H1 (cell line): Measurements from ENCODE around the gene PPP1CA.
"Not testable (repeated sequence)": the region's sequence is repeated elsewhere in the genome, so short reads cannot be mapped to it uniquely, and the experiment has no call there.

ENCODE experiments used
- CEBPB ChIP-seq: IDR thresholded peaks from 2 replicates; pipeline ENCODE4 v1.6.1; 2012; ENCODE audit warnings: low read depth, low read length
- EP300 ChIP-seq, 2 experiments: IDR thresholded peaks; 1 replicate in 1 of 2; 2 replicates in 1 of 2; pipeline ENCODE4 v1.6.1; 2011 to 2012; ENCODE audit warnings: low read depth in 2 of 2, low read length in 2 of 2, mild to moderate bottlenecking in 2 of 2, borderline replicate concordance in 1 of 2, inconsistent platforms in 1 of 2, moderate library complexity in 1 of 2
- EZH2 ChIP-seq: fragments of 200-600 bp; sonication (generic); IDR thresholded peaks from 2 replicates; pipeline ENCODE4 v1.7.1; 2012; ENCODE audit warnings: low read depth, mild to moderate bottlenecking, moderate library complexity, low read length, inconsistent platforms; ENCODE audit not compliant: severe bottlenecking
- HDAC2 ChIP-seq, 2 experiments: fragments of 300-600 bp in 1 of 2; sonication (generic) in 1 of 2; IDR thresholded peaks; 2 replicates each; pipeline ENCODE4 v1.6.1; 2011 to 2012; ENCODE audit warnings: low read depth in 2 of 2, low read length in 2 of 2, mild to moderate bottlenecking in 2 of 2, moderate library complexity in 2 of 2, borderline replicate concordance in 1 of 2, inconsistent platforms in 1 of 2
- KDM4A ChIP-seq: IDR thresholded peaks from one replicate; pipeline ENCODE4 v1.7.1; 2012; ENCODE audit warnings: low read depth, mild to moderate bottlenecking, moderate library complexity, low read length, inconsistent platforms; ENCODE audit not compliant: severe bottlenecking
- POLR2A ChIP-seq, 2 experiments: IDR thresholded peaks; 1 replicate in 1 of 2; 2 replicates in 1 of 2; pipeline ENCODE4 v1.6.1; 2011; ENCODE audit warnings: low read depth in 2 of 2, low read length in 2 of 2, mild to moderate bottlenecking in 2 of 2; ENCODE audit errors: control extremely low read depth in 1 of 2
- RBBP5 ChIP-seq: IDR thresholded peaks from 2 replicates; pipeline ENCODE4 v1.7.1; 2012; ENCODE audit warnings: low read depth, mild to moderate bottlenecking, inconsistent platforms, low read length, moderate library complexity, borderline replicate concordance
- RXRA ChIP-seq: IDR thresholded peaks from 2 replicates; pipeline ENCODE4 v1.6.1; 2011; ENCODE audit warnings: low read depth, mild to moderate bottlenecking, low read length, moderate library complexity; ENCODE audit not compliant: insufficient read depth
- TAF1 ChIP-seq: IDR thresholded peaks from 2 replicates; pipeline ENCODE4 v1.6.1; 2011; ENCODE audit warnings: mild to moderate bottlenecking, low read depth, low read length
- TAF7 ChIP-seq: optimal IDR thresholded peaks from 2 replicates; pipeline ENCODE3; 2011; ENCODE audit warnings: low read depth, mild to moderate bottlenecking, inconsistent platforms, low read length, moderate library complexity, borderline replicate concordance
- TEAD4 ChIP-seq: IDR thresholded peaks from 2 replicates; pipeline ENCODE4 v1.6.1; 2012; ENCODE audit warnings: low read depth, low read length, inconsistent platforms, mixed read lengths
- YY1 ChIP-seq: IDR thresholded peaks from 2 replicates; pipeline ENCODE4 v1.6.1; 2011; ENCODE audit warnings: low read depth, mild to moderate bottlenecking, low read length
- TF ChIP-seq, protein P1 (sequence below), 3 experiments: IDR thresholded peaks; 1 replicate in 2 of 3; 2 replicates in 1 of 3; pipeline versions ENCODE4 v1.5.1 to v1.6.1; 2011; ENCODE audit warnings: low read length in 3 of 3, mild to moderate bottlenecking in 3 of 3, inconsistent platforms in 2 of 3, low read depth in 1 of 3, moderate library complexity in 1 of 3; ENCODE audit not compliant: insufficient read depth in 1 of 3; ENCODE audit errors: control extremely low read depth in 1 of 3

DNA sequence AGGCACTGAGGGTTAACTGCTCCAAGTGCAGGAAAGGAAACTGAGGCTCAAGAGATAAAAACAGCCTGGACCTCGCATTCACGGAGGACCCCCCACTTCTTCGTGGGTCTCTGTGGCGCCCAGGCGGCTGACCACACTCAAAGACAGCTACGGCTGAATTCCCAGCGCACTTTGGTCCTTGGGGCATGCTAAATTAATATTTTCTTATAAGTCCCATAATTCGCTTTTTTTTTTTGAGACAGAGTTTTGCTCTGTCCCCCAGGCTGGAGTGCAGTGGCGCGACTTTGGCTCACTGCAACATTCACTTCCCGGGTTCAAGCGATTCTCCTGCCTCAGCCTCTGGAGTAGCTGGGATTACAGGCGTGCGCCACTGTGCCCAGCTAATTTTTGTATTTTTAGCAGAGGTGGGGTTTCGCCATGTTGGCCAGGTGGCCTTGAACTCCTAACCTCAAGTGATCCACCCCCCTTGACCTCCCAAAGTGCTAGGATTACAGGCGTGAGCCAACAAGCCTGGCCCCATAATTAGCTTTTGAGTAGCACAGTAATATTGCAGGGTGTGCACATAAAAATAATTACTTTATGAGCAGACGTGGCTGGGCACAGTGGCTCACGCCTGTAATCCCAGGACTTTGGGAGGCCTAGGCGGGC is 658 bp upstream of the PPP1CA start:
- TF ChIP-seq YY1; KDM4A; TAF1; EZH2; POLR2A (IDR thresholded peaks at IDR 0.05; ENCODE audit: control extremely low read depth in 1 of 2, low read depth in 2 of 2, low read length in 2 of 2); TEAD4; RXRA; TAF7; HDAC2 (IDR thresholded peaks at IDR 0.05; ENCODE audit: borderline replicate concordance in 1 of 2, low read depth in 2 of 2, low read length in 2 of 2); RBBP5; CEBPB; EP300 (IDR thresholded peaks at IDR 0.05; ENCODE audit: borderline replicate concordance in 1 of 2, low read depth in 2 of 2, low read length in 2 of 2): not testable (repeated sequence)
- TF ChIP-seq, protein P1, sequence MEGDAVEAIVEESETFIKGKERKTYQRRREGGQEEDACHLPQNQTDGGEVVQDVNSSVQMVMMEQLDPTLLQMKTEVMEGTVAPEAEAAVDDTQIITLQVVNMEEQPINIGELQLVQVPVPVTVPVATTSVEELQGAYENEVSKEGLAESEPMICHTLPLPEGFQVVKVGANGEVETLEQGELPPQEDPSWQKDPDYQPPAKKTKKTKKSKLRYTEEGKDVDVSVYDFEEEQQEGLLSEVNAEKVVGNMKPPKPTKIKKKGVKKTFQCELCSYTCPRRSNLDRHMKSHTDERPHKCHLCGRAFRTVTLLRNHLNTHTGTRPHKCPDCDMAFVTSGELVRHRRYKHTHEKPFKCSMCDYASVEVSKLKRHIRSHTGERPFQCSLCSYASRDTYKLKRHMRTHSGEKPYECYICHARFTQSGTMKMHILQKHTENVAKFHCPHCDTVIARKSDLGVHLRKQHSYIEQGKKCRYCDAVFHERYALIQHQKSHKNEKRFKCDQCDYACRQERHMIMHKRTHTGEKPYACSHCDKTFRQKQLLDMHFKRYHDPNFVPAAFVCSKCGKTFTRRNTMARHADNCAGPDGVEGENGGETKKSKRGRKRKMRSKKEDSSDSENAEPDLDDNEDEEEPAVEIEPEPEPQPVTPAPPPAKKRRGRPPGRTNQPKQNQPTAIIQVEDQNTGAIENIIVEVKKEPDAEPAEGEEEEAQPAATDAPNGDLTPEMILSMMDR (IDR thresholded peaks at IDR 0.05; ENCODE audit: control extremely low read depth in 1 of 3, insufficient read depth in 1 of 3, low read depth in 1 of 3, low read length in 3 of 3) = not testable (repeated sequence)
